ENCODE data around the gene TUBA4B.

TUBA4B gene

GRCh38 chr2:219210886-219211362 lies 42.1 kb upstream of the TUBA4B start:
- ChIA-PET CTCF (interaction anchor here (0.6 to 1.8 kb wide), 10 partner anchors 12 to 349 kb away, joined by 3 to 12 read pairs (median 4); partner anchors contain the start of gene SLC23A3), POLR2A (interaction anchor here (0.7 to 1.0 kb wide), 2 partner anchors 34 to 49 kb away, joined by 4 to 5 read pairs; partner anchors contain the start of gene CNPPD1)
- TF ChIP-seq ZNF146 (tag by site-specific recombination; IDR thresholded peaks at IDR 0.05), result no peak
- no peak for TF ChIP-seq ZNF837 (tag by site-specific recombination; IDR thresholded peaks at IDR 0.05)
- TF ChIP-seq ZNF513 (tag by site-specific recombination; IDR thresholded peaks at IDR 0.05), result no peak
- no peak for TF ChIP-seq ZSCAN5A (tag by site-specific recombination; IDR thresholded peaks at IDR 0.05)
- TF ChIP-seq ZNF248 (tag by site-specific recombination; IDR thresholded peaks at IDR 0.05), result no peak
- no peak for TF ChIP-seq ZNF701 (tag by site-specific recombination; IDR thresholded peaks at IDR 0.05)
- no peak for TF ChIP-seq ZNF362 (tag by site-specific recombination; IDR thresholded peaks at IDR 0.05)
- no peak for TF ChIP-seq ZNF473 (tag by site-specific recombination; IDR thresholded peaks at IDR 0.05)
- TF ChIP-seq ZNF747 (tag by site-specific recombination; IDR thresholded peaks at IDR 0.05), result no peak
- TF ChIP-seq ZSCAN18 (tag by site-specific recombination; IDR thresholded peaks at IDR 0.05), result no peak
- no peak for TF ChIP-seq TRIM28 (IDR thresholded peaks at IDR 0.05; ENCODE audit: borderline replicate concordance, low read length)
- no peak for TF ChIP-seq REPIN1 (tag by site-specific recombination; IDR thresholded peaks at IDR 0.05; ENCODE audit: low read depth)
- TF ChIP-seq ZNF394 (tag by site-specific recombination; IDR thresholded peaks at IDR 0.05; ENCODE audit: borderline replicate concordance), result no peak
- TF ChIP-seq ZNF112 (tag by site-specific recombination; IDR thresholded peaks at IDR 0.05), result no peak
- no peak for TF ChIP-seq ZNF169 (tag by site-specific recombination; IDR thresholded peaks at IDR 0.05)
- no peak for TF ChIP-seq ZNF785 (tag by site-specific recombination; IDR thresholded peaks at IDR 0.05)
- no peak for TF ChIP-seq ZNF544 (tag by site-specific recombination; IDR thresholded peaks at IDR 0.05)
- TF ChIP-seq ZNF654 (tag by site-specific recombination; IDR thresholded peaks at IDR 0.05; ENCODE audit: low read depth), result no peak
- TF ChIP-seq ZNF555 (tag by site-specific recombination; conservative IDR thresholded peaks at IDR 0.05), result no peak
- no peak for TF ChIP-seq ZNF449 (tag by site-specific recombination; IDR thresholded peaks at IDR 0.05)
- Histone ChIP-seq H3K4me3 (ENCODE audit: low read depth, low read length) (no peak overlapping the region), H3K27ac (ENCODE audit: extremely low read depth, low read depth, low read length) (no peak overlapping the region), H3K36me3 (ENCODE audit: control insufficient read depth in 2 of 2, insufficient read depth in 1 of 2, low read length in 2 of 2) (peaks cover 15 to 82% of the 10 kb centered on the region in 2 experiments; a peak in 2 of 3 replicates), H3K9me3 (ENCODE audit: control insufficient read depth, insufficient read depth, low read depth, low read length) (no peaks in the 10 kb centered on the region), H3K4me1 (ENCODE audit: control insufficient read depth, insufficient read depth, low read length) (peaks cover 8% of the 10 kb centered on the region)

Data from HEK293 (cell line).